Measurements from ENCODE around the gene COL26A1.

COL26A1 gene

DNA sequence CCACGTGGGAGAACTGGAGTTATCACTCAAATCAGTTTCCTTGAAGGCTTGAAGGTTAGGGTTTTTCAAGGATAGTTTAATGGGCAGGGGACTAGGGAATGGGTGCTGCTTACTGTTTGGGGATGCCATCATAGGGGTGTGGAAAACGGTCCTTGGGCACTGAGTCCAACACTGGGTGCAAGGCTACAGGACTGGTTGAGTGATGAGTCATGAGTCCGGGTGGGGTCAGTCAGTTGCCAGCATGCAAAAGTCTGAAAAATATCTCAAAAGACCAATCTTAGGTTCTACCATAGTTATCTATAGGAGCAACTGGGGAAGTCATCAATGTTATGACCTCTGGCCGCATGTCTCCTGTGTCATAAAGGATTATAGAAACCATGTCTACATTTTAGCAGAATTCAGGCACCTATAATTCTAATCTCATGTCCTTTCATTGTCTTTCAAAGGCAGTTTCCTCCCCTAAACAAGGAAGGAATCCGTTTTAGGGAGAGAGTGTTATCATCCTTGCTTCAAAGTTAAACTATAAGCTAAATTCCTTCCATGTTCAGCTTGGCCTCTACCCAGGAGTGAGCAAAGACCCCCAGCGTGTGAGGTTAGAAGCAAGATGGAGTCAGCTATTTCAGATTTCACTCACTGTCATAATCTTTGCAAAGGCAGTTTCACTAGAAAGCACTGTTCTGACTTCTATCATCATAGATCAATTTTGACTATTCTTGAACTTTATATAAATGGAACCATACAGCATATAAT is 94.5 kb downstream of the COL26A1 start:
- Histone ChIP-seq H4K8ac (ENCODE audit: low read depth, low read length) (no peak overlapping the region), H4K91ac (ENCODE audit: low read depth, low read length, poor library complexity) (no peak overlapping the region), H3K27me3 (ENCODE audit: control insufficient read depth in 3 of 3, insufficient read depth in 3 of 3, low read depth in 1 of 3, low read length in 3 of 3) (no peaks in the 10 kb centered on the region), H2AK5ac (ENCODE audit: low read depth, low read length) (no peak overlapping the region), H3K9ac (ENCODE audit: low read depth, low read length, poor library complexity) (no peak overlapping the region), H2AFZ (ENCODE audit: low read length) (no peak overlapping the region), H3K27ac (replicated peaks; ENCODE audit: low read length) (no peak overlapping the region), H3K4me2 (ENCODE audit: insufficient read depth, low read length, poor library complexity, severe bottlenecking) (no peak overlapping the region), H2BK15ac (ENCODE audit: low read length) (no peak overlapping the region), H3K36me3 (replicated peaks in 1 of 2; ENCODE audit: control insufficient read depth in 2 of 2, insufficient read depth in 2 of 2, low read length in 2 of 2) (peaks cover 4 to 8% of the 10 kb centered on the region in 2 donors), H3K9me3 (replicated peaks in 1 of 2; ENCODE audit: control insufficient read depth in 2 of 2, insufficient read depth in 1 of 2, low read depth in 1 of 2, low read length in 2 of 2) (no peaks in the 10 kb centered on the region), H2BK12ac (ENCODE audit: low read length) (no peak overlapping the region), H3K4me1 (ENCODE audit: control insufficient read depth in 2 of 2, insufficient read depth in 1 of 2, low read depth in 1 of 2, low read length in 2 of 2) (no peaks in the 10 kb centered on the region), H2BK5ac (ENCODE audit: low read length) (no peak overlapping the region), H3K14ac (ENCODE audit: low read length) (no peak overlapping the region), H3K23ac (ENCODE audit: low read depth, low read length, poor library complexity) (no peak overlapping the region), H3K4me3 (ENCODE audit: low read length in 2 of 2) (no peak overlapping the region), H2BK120ac (ENCODE audit: low read depth, low read length) (no peak overlapping the region), H3K18ac (ENCODE audit: low read length) (no peak overlapping the region), H3K79me1 (ENCODE audit: low read depth, low read length) (no peaks in the 10 kb centered on the region), H3K4ac (ENCODE audit: low read length) (no peak overlapping the region)
- no CpG with 5 or more reads among the region's 6 CpGs for WGBS, 2 donors (ENCODE audit: extremely low coverage in 2 of 2, insufficient read length in 2 of 2, insufficient replicate concordance in 1 of 2)
- DNase-seq (ENCODE audit: low spot score): no peak

DNA sequence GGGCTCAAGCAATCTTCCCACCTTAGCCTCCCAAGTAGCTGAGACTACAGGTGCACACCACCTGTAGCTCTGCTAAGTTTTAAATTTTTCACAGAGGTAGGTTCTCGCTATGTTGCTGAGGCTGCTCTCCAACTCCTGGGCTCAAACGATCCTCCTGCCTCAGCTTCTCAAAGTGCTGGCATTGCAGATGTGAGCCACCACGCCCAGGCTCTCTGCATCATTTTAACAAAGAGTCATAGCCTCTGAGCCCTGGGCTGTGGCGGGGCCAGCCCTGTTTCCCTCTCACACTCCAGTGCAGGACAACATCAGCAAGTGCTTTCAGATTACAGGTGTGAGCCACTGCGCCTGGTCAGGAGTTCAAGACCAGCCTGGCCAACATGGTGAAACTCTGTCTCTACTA is 102.5 kb downstream of the COL26A1 start:
- no peak overlapping the region for H2AFZ ChIP-seq (ENCODE audit: low read length)
- DNase-seq (ENCODE audit: low spot score): no peak
- no peak overlapping the region for H2BK120ac ChIP-seq (ENCODE audit: low read depth, low read length)
- no peaks in the 10 kb centered on the region for H3K27me3 ChIP-seq (ENCODE audit: control insufficient read depth in 3 of 3, insufficient read depth in 3 of 3, low read depth in 1 of 3, low read length in 3 of 3)
- H3K36me3 ChIP-seq (replicated peaks in 1 of 2; ENCODE audit: control insufficient read depth in 2 of 2, insufficient read depth in 2 of 2, low read length in 2 of 2): peaks cover 0 to 8% of the 10 kb centered on the region in 2 donors
- no peak overlapping the region for H2BK5ac ChIP-seq (ENCODE audit: low read length)
- H3K4me3 ChIP-seq (ENCODE audit: low read length in 2 of 2): no peak overlapping the region
- H3K27ac ChIP-seq (replicated peaks; ENCODE audit: low read length): no peak overlapping the region
- H3K9ac ChIP-seq (ENCODE audit: low read depth, low read length, poor library complexity): no peak overlapping the region
- H3K18ac ChIP-seq (ENCODE audit: low read length): no peak overlapping the region
- H3K79me1 ChIP-seq (ENCODE audit: low read depth, low read length): peaks cover 2% of the 10 kb centered on the region
- H3K4me1 ChIP-seq (ENCODE audit: control insufficient read depth in 2 of 2, insufficient read depth in 1 of 2, low read depth in 1 of 2, low read length in 2 of 2): peaks cover 2 to 4% of the 10 kb centered on the region in 2 donors
- no peak overlapping the region for H3K4ac ChIP-seq (ENCODE audit: low read length)
- H2BK15ac ChIP-seq (ENCODE audit: low read length): no peak overlapping the region
- WGBS, 2 donors (ENCODE audit: extremely low coverage in 2 of 2, insufficient read length in 2 of 2, insufficient replicate concordance in 1 of 2): no CpG with 5 or more reads among the region's 5 CpGs
- H4K8ac ChIP-seq (ENCODE audit: low read depth, low read length): no peak overlapping the region
- H3K14ac ChIP-seq (ENCODE audit: low read length): no peak overlapping the region
- H3K4me2 ChIP-seq (ENCODE audit: insufficient read depth, low read length, poor library complexity, severe bottlenecking): no peak overlapping the region
- no peak overlapping the region for H2BK12ac ChIP-seq (ENCODE audit: low read length)
- no peak overlapping the region for H3K23ac ChIP-seq (ENCODE audit: low read depth, low read length, poor library complexity)
- no peak overlapping the region for H4K91ac ChIP-seq (ENCODE audit: low read depth, low read length, poor library complexity)
- H3K9me3 ChIP-seq (replicated peaks in 1 of 2; ENCODE audit: control insufficient read depth in 2 of 2, insufficient read depth in 1 of 2, low read depth in 1 of 2, low read length in 2 of 2): no peaks in the 10 kb centered on the region
- H2AK5ac ChIP-seq (ENCODE audit: low read depth, low read length): no peak overlapping the region

DNA sequence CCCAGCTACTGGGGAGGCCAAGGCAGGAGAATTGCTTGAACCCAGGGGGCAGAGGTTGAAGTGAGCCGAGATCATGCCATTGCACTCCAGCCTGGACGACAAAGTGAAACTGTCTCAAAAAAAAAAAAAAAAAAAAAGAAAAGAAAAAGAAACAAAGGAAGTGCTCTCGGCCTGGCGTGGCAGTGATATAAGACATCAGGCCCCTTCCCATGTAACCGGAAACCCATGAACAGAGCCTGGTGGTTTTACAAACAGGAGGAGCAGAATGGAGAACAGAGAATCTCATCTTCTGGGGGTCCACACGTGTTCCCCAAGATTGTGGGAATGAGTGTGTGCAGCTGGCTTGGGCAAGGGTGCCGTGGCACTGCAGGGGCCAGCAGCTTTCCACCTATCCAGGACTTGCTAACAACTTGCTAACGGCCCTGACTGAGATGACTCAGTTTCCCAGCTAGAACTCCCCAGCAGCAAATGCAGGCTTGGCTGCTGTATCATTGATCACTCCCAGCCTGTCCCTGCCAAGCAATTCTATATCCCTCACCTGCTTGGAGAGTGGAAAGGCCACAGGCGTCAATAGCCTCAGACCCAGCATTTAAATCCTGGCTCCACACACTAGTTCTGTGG is 103.0 kb downstream of the COL26A1 start:
- Histone ChIP-seq H4K8ac (ENCODE audit: low read depth, low read length) (no peak overlapping the region), H3K4me1 (ENCODE audit: control insufficient read depth in 2 of 2, insufficient read depth in 1 of 2, low read depth in 1 of 2, low read length in 2 of 2) (peaks cover 2 to 6% of the 10 kb centered on the region in 2 donors), H2AK5ac (ENCODE audit: low read depth, low read length) (no peak overlapping the region), H2BK15ac (ENCODE audit: low read length) (no peak overlapping the region), H3K9ac (ENCODE audit: low read depth, low read length, poor library complexity) (no peak overlapping the region), H3K79me1 (ENCODE audit: low read depth, low read length) (peaks cover 2% of the 10 kb centered on the region), H2BK120ac (ENCODE audit: low read depth, low read length) (no peak overlapping the region), H3K4ac (ENCODE audit: low read length) (no peak overlapping the region), H3K27me3 (ENCODE audit: control insufficient read depth in 3 of 3, insufficient read depth in 3 of 3, low read depth in 1 of 3, low read length in 3 of 3) (no peaks in the 10 kb centered on the region), H3K27ac (replicated peaks; ENCODE audit: low read length) (no peak overlapping the region), H3K9me3 (replicated peaks in 1 of 2; ENCODE audit: control insufficient read depth in 2 of 2, insufficient read depth in 1 of 2, low read depth in 1 of 2, low read length in 2 of 2) (no peaks in the 10 kb centered on the region), H3K23ac (ENCODE audit: low read depth, low read length, poor library complexity) (no peak overlapping the region), H2BK5ac (ENCODE audit: low read length) (no peak overlapping the region), H2BK12ac (ENCODE audit: low read length) (no peak overlapping the region), H3K18ac (ENCODE audit: low read length) (no peak overlapping the region), H3K4me3 (ENCODE audit: low read length in 2 of 2) (no peak overlapping the region), H2AFZ (ENCODE audit: low read length) (no peak overlapping the region), H3K14ac (ENCODE audit: low read length) (no peak overlapping the region), H3K36me3 (replicated peaks in 1 of 2; ENCODE audit: control insufficient read depth in 2 of 2, insufficient read depth in 2 of 2, low read length in 2 of 2) (peaks cover 0 to 7% of the 10 kb centered on the region in 2 donors), H3K4me2 (ENCODE audit: insufficient read depth, low read length, poor library complexity, severe bottlenecking) (no peak overlapping the region), H4K91ac (ENCODE audit: low read depth, low read length, poor library complexity) (no peak overlapping the region)
- no CpG with 5 or more reads among the region's 9 CpGs for WGBS, 2 donors (ENCODE audit: extremely low coverage in 2 of 2, insufficient read length in 2 of 2, insufficient replicate concordance in 1 of 2)
- DNase-seq (ENCODE audit: low spot score): no peak

DNA sequence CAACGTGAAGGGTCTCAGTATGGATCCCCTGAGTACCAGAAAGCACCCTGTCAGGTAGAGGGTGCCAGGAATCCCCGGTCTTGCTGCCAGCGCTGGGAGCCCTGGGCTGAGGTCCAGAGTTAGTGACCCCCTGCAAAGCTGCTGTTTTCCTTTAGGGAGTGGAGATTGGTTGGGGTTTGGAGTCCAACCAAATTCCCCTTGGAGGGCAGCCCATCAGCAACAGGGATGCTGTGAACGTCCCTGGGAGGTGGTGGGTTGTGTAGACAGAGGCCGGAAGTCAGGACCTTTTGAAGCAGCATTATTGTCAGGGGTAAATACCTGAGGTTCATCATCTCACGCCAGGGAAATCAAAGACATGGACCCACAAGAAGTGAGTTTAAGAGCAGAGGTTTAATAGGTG is 104.2 kb downstream of the COL26A1 start:
- Histone ChIP-seq H3K36me3 (replicated peaks in 1 of 2; ENCODE audit: control insufficient read depth in 2 of 2, insufficient read depth in 2 of 2, low read length in 2 of 2) (peaks cover 0 to 6% of the 10 kb centered on the region in 2 donors), H2BK5ac (ENCODE audit: low read length) (no peak overlapping the region), H3K14ac (ENCODE audit: low read length) (no peak overlapping the region), H2BK12ac (ENCODE audit: low read length) (no peak overlapping the region), H2AFZ (ENCODE audit: low read length) (no peak overlapping the region), H3K9ac (ENCODE audit: low read depth, low read length, poor library complexity) (no peak overlapping the region), H2AK5ac (ENCODE audit: low read depth, low read length) (no peak overlapping the region), H3K18ac (ENCODE audit: low read length) (peak overlapping the region; percentile 17), H3K27me3 (ENCODE audit: control insufficient read depth in 3 of 3, insufficient read depth in 3 of 3, low read depth in 1 of 3, low read length in 3 of 3) (no peaks in the 10 kb centered on the region), H3K4ac (ENCODE audit: low read length) (no peak overlapping the region), H3K9me3 (replicated peaks in 1 of 2; ENCODE audit: control insufficient read depth in 2 of 2, insufficient read depth in 1 of 2, low read depth in 1 of 2, low read length in 2 of 2) (no peaks in the 10 kb centered on the region), H3K4me1 (ENCODE audit: control insufficient read depth in 2 of 2, insufficient read depth in 1 of 2, low read depth in 1 of 2, low read length in 2 of 2) (peaks cover 2 to 10% of the 10 kb centered on the region in 2 donors), H4K8ac (ENCODE audit: low read depth, low read length) (no peak overlapping the region), H3K27ac (replicated peaks; ENCODE audit: low read length) (no peak overlapping the region), H3K23ac (ENCODE audit: low read depth, low read length, poor library complexity) (no peak overlapping the region), H4K91ac (ENCODE audit: low read depth, low read length, poor library complexity) (no peak overlapping the region), H2BK15ac (ENCODE audit: low read length) (no peak overlapping the region), H2BK120ac (ENCODE audit: low read depth, low read length) (no peak overlapping the region), H3K79me1 (ENCODE audit: low read depth, low read length) (peaks cover 2% of the 10 kb centered on the region), H3K4me2 (ENCODE audit: insufficient read depth, low read length, poor library complexity, severe bottlenecking) (no peak overlapping the region), H3K4me3 (ENCODE audit: low read length in 2 of 2) (no peak overlapping the region)
- no peak for DNase-seq (ENCODE audit: low spot score)
- WGBS, 2 donors (ENCODE audit: extremely low coverage in 2 of 2, insufficient read length in 2 of 2, insufficient replicate concordance in 1 of 2): no CpG with 5 or more reads among the region's 6 CpGs

Data from neuronal stem cell (in vitro differentiated cells).